Measurements from ENCODE around the gene MAPK1IP1L.
"Not testable (repeated sequence)": the region's sequence is repeated elsewhere in the genome, so short reads cannot be mapped to it uniquely, and the experiment has no call there.

MAPK1IP1L gene

DNA sequence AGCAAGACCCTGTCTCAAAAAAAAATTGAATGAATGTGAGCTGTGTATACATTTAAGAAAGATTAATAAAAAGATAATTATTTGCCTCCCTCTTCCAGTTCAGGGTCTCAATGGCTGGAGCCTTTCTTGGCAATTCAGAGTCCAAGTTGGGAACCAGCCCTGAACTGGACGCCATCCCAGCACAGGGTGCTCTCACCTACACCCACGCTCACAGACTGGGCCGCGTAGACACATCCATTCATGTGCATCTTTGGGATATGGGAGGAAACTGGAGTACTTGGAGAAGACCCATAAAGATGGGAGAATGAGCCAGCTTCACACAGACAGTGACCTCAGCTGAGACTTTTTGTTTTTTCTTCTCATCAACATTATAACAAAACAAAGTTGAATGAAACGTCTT lies 6.5 kb downstream of the MAPK1IP1L start:
- DNase-seq = no peak

DNA sequence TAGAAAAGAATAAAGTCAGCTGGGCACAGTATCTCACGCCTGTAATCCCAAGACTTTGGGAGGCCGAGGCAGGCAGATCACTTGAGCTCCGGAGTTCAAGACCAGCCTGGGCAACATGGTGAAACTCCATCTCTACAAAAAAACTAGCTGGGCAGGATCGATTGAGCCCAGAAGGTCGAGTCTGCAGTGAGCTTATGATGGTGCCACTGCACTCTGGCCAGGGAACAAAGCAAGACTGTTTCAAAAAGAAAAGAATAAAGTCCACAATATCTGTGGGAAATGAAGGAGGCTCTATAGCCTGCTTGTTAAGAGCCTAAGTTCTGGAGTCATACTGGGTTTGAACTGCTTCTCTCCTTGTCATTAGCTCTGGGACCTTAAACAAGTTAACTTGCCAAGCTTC lies 7.9 kb downstream of the MAPK1IP1L start:
- DNase-seq = no peak

DNA sequence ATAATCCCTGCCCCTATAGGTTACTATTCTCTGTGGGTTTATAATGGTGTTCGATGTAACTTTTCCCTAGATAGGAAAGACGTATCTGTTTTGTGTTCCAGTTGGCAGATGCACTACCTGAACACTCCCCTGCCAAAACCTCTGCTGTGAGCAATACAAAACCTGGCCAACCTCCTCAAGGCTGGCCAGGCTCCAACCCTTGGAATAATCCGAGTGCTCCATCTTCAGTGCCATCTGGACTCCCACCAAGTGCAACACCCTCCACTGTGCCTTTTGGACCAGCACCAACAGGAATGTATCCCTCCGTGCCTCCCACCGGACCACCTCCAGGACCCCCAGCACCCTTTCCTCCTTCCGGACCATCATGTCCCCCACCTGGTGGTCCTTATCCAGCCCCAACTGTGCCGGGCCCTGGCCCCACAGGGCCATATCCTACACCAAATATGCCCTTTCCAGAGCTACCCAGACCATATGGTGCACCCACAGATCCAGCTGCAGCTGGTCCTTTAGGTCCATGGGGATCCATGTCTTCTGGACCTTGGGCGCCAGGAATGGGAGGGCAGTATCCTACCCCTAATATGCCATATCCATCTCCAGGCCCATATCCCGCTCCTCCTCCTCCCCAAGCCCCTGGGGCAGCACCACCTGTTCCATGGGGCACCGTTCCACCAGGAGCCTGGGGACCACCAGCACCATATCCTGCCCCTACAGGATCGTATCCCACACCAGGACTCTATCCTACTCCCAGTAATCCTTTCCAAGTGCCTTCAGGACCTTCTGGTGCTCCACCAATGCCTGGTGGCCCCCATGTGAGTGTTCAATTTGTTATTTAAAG lies 11.3 kb downstream of the MAPK1IP1L start:
- DNase-seq = peak in 1 of 2 experiments; percentile 7

DNA sequence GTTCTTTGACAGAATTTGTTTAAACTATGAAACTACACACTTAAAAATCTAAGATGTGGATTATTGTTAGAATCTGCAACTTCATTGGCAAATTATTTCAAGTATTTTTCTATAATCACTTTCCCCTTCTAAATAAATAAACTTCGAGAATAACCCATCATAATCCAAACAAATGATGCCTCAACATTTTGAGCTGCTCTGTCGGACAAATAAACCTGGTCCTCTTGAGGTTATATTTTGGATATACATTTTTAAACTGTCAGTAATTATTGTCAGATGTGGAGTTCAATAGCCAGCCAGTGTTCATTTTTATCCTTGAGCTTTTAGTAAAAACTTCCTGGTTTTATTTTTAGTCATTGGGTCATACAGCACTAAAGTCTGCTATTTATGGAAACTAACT lies 13.4 kb downstream of the MAPK1IP1L start:
- not testable (repeated sequence) for DNase-seq

DNA sequence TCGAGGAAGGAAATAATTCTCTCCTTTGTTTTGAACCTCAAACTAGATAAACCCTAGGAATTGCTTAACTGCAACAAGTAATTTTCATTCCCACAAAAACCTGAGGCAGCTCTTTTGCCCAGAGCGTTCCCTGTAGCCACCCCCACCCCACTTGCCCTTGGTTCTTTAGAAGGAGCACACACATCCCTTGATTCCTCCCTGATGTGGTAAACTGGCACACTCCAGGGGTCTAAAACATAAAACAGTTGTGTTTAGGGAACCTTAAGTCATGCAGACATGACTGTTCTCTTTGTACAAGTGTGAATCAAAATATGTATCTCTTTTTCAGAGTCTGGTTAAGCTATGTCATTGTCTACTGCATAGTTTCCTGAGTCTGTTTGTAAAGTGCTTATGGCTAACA lies 14.0 kb downstream of the MAPK1IP1L start:
- no peak for DNase-seq

DNA sequence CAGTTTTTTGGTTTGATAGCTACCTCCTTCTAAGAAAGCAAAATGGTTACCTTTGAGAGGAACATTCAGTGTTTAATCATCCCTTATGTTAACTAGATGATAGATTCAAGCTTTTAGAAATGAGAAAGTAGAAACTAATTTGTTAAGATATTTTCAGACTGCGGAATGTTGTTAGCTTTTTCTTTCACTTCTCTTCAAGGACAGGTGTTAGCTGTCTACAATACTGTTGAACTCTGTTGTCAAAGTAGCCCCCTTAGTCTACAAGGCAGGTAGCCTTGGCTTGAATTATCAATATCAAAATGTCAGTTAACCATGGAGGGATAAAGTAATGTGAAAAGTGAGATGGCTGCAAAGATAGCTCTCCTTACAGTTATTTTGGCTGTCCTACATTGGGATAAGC lies 14.8 kb downstream of the MAPK1IP1L start:
- DNase-seq = no peak

DNA sequence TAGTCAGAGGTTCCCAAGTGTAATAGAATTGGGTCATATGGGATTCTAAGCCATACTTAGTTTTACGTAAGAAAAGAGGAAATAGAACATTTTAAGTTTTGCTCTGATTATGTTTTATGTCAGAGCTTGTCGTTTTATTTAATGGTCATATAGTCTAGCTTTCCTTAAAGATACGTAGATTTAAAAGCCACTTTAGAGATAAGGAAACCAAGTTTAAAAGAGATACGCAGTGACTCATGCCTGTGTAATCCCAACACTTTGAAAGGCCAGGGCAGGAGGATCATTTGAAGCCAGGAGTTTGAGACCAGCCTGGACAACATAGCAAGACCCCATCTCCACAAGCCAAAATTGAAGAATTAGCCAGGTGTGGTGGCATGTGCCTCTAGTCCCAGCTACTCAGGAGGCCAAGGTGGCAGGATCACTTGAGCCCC lies 19.5 kb downstream of the MAPK1IP1L start:
- DNase-seq = no peak

DNA sequence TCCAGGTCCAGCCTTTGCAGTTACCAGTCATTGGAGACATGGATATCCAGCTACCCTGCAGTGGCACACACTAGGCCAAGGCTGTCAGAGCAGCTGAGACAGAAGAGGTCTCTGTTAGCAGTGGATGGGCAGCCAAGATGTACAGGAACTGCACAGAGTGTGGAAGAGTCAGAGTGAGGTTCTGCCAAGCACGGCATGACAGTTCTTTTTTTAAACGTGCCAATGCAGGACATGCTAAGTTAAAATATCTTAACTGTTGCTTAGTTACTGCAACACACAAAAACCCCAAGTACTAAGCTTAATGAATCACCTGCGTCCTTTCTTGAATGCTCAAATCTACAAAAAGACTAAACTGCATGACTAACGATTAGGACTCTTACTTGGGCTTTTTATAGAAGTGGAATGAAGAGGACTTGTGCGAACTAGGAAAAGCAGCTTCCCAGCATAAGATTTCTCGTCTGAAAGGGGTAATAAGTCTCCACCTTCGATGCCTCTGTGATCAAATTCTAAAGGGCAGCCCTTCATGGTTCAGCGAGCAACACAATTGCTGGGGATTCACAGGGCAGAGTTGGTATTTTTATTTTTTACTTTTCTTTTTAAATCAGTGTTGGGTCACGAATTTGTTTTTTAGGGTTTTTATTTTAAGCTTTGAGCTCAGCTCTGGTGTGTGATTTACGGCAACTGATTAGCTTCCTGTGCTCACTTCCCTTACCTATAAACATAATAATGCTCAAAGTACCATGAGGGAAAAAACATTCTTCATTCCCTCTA lies 20.6 kb downstream of the MAPK1IP1L start:
- no peak for DNase-seq

DNA sequence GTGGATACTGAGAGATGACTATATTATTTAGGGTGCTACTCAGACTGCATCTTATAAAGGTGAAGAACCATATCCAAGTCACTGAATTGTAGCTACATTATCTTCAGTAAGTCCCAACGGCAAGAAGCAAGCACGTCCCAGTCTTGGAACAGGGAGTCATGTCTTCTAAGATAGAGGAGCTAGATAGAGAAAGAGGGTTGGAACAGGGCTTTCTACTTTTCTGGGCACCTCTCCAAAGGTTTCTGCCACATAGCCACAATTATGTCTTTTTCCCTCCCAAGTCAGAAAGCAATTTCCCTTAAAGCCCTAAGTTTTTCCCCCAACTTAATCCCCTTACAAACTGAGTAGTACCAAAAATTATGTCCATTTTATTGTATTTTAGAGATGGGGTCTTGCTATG lies 22.4 kb downstream of the MAPK1IP1L start:
- DNase-seq = no peak

DNA sequence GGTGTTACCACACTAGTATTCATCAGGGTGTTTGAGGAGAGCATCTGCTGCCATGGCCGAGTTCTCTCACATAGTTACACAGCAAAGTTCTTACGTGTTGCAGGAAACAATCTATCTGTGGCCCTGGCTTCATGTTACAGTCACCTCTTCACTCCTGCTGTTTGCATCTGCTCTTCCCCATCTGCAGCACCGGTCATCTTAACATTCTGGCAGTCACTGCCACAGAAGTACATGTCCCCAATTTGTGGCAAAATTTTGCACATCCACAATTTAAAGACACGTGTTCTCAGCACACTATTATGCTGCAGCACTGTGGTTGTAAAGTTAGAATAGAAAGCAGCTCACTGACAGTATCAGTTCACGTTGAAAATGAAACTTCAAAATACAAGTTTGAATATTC lies 23.2 kb downstream of the MAPK1IP1L start:
- DNase-seq = no peak

DNA sequence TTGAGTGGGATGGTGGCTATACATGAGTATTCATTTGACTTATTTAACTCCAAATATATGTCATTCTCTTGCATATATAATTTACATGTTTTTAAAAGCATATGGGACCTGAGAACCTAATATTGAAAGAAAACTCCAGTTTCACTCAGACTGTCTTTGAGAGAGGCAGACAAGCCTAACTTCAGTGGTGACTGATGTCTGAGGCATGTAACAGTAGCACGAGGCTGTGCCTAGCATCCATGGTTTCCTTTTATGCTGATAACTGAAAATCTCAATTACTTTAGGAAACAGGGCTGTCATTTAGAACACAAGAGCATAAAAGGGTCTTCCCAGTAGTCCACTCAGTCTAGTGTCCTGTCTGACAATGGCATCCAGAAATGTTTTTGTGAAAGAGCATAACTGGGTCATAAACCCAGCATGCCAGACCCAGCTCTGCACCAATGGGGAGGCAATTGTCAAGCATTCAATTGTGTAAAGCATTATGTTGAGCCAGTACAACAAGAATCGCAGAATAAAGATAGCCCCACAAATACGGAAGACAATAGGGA lies 24.3 kb downstream of the MAPK1IP1L start:
- DNase-seq = peak; percentile 11 to 15

DNA sequence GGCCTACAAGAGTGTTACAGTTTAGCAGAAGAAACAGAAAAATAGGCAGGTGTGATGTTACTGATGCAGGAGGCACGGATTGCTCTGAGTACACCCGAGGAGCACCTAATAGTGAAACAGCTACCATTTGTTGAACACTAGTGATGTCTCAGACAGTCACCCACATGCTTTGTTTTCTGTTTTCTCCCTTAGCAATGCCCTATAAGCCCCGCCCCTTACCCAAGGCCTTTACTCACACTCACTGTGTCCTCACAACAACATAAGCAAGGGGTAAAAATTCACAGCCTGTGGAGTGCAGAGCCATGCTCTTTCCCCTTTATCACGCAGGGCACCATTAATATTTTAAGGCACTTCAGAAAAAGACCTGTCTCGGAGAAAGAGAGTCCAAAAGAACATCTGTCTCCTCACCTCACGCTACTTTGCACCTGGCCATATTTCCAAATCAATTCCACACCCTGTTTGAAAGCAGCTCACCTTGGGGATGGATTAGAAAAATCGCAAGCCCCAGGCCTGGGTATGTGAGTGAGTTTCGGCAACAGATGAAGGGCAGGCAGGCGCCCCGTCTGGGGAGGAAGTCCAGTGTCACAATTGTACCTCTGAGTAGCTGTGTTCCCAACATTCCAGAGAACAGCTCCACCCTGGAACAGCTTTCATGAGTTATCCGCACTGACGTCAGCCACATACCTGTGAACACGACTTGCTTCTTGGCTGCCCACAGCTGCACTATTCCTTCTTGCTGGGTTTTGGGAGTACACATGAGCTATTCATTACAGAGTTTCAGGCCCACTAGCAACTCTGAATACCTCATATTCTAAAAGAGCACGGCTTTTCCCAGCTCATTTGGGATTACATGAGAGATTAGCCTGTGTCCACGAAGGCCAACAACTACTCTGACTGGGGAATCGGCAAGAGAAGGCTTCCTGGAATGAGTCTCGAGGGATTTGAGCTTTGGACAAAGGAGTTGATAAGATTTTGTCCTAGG lies 26.0 kb downstream of the MAPK1IP1L start:
- no peak for DNase-seq

DNA sequence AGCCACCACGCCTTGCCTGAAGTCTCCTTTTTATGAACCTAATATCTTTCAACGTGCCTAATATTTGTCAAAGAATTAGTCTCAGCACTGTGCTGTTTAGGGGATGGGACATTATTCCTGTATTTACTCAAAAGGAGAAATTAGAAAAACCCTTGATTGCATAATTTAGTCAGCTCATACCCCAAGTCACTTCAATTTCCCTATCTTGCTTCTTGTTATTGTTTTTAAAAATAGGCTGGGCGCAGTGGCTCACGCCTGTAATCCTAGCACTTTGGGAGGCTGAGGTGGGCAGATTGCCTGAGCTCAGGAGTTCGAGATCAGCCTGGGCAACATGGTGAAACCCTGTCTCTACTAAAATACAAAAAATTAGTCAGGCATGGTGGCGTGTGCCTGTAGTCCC lies 28.5 kb downstream of the MAPK1IP1L start:
- DNase-seq = not testable (repeated sequence)

DNA sequence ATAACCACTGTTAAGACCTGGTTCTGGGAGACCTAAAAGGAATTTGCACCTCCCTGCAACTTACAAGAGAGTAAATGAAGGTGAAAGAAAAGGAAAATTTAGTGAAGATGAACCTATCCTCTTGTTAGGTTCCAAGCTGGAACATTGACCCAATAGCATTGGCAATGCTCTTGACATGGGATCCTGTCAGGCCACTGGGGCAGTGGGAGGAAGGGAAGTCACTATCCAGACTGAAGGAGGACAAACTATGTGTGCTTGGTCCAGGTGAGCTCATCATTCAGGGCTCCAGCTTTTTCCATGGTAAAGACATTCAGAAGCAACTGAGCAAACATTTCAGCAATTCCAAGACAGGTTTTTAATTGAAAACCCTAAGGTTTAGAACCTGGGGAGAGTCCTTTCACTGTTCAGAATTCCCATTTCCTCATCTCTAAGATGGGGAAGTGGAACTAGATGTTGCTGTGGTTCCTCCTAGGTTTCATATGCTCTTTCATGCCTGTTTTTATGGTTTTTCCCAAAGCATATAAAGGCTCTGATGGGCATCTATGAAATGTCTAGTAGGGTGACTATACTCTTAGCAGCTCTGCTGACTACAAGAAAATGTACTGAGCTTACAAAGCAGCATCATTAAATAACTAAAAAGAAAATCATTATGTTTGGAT lies 33.1 kb downstream of the MAPK1IP1L start:
- DNase-seq = no peak

DNA sequence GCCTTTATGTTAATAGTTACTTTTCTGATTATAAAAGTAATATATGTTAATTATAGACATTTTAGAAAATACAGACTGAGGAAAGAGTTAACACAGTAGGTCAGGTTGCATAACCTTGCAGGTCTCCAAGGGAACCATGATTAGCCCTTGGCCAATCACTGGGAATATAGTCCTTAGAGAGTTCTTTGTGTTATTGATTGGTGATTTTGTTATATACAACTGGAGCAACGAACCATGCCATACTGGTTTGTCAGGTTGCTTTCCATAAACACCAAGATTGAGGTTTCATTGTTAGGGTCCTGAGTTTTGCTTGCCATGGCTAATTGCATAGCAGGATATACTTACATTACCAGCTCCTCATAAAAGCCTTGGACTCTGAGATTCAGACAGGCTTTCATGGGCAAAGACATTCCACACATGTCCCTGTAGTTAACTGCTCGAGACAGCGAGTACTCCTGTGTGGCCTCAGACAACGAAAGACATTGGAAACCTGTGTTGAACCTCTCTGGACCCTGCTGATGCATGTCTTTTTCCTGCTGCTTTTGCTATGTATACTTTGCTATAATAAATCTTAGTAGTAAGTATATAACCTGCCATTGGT lies 33.7 kb downstream of the MAPK1IP1L start:
- no peak for DNase-seq

DNA sequence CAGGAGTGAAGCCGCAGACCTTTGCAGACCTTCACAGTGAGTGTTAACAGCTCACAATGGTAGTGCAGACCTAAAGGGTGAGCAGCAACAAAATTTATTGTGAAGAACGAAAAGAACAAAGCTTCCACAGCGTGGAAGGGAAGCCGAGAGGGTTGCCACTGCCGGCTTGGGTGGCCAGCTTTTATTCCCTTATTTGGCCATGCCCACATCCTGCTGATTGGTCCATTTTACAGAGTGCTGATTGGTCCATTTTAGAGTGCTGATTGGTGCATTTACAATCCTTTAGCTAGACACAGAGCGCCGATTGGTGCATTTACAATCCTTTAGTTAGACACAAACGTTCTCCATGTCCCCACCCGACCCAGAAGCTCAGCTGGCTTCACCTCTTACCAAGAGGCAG lies 35.5 kb downstream of the MAPK1IP1L start:
- DNase-seq = no peak

DNA sequence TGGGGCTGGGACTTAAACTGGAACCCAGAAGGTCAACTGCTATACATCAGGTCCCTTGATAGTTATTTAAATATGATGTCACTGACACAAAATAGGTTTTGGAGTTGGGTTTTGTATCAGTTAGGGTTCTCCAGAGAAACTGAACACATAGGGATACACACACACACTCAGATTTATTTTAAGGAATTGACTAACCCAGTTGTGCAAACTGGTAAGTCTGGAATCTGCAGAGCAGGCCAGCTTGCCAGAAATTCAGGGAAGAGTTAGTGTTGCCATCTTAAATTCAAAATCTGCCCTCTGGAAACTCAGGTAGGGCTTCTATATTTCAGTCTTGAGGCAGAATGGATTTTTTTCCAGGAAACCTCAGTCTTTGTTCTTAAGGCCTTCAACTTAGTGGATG lies 36.9 kb downstream of the MAPK1IP1L start:
- DNase-seq = no peak

DNA sequence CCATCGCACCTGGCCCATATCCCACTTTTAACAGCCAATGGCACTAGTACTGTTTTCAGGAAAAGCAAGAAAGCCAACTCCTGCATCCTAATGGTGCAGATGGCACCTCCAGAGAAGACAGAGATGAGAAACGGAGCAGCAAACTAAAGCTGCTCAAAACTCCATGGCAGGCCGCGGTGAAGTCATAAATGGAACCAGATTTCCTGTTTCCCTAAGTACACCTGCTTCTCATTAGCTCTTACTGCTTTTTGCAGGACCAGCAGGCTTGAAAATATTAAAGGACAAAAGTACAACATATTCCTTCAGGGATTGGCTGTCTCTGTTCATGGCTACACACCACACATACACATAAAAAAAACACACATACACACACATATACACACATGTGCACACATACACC lies 40.9 kb downstream of the MAPK1IP1L start:
- DNase-seq = peak in 1 of 2 experiments; percentile 14

DNA sequence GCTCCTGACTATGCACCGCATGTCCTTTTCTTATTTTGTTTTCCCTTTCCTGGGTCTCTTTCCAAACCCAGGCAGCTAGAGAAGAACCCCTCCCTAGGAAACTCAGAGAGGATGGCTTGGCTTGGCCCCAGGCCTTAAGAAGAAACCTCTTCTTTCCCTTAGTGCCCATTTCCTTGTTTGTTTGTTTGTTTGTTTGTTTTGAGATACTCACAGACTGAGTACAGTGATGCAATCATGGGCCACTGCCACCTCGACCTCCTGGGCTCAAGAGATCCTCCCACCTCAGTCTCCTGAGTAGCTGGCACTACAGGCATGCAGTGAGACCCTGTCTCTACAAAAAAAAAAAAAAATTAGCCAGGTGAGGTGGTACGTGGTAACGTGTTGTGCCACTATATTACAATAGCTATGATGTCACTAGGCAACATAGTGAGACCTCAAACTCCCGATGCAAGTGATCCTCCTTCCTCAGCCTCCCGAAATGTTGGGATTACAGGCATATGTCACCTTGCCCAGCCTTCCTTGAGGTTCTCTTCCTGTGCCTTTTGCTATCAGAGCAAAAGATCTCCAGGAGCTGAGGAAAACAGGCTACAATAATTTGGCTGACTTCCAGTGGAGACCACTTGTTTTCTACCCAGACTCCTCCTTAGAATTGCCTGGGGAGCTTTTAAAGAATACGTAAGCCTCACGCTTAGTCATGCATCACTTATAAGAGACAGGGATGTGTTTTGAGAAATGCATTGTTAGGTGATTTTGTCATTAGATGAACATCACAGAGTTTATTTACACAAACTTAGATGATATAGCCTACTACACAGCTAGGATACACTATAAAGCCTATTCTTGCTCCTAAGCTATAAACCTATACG lies 43.1 kb downstream of the MAPK1IP1L start:
- DNase-seq = no peak

DNA sequence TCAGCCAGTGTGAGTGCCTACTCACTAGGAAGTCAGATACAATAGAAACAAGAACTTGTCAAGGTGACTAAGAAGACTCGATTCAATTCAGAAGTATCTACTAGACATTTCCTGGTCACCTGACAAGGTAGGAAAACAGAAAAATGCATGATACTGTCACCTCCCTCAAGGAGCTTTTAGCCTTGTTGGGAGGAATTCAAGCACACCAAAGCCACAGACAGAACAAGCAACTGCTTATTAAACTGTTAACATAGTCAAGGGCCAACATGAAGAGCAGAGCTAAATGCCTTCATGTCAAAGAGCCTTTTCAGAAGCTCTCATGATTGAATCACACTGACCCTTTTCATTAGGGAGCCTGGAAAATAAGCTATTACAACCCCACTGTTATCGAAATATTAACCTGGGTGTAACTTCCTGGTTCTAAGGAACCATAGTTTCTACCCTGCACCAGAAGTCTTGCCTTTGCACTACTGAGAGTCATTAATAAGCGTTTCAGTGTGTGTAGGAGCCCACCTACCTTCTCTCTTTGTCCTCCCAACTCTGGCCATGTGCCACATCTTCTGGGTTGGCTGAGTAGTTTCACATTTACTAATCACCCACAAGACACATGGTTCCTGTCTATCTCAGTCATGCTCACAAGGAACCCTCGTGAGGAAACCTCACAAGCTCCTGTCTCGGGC lies 46.6 kb downstream of the MAPK1IP1L start:
- no peak for DNase-seq
